GM13977 (cell line): Measurements from ENCODE around the gene FLVCR2.

Experiments used
- DNase-seq: peaks from one replicate; pipeline ENCODE4 v3.0.0; 2012; ENCODE audit warnings: low spot score
- CTCF ChIP-seq: IDR thresholded peaks from 2 replicates; pipeline ENCODE4 v1.5.1; 2012; ENCODE audit warnings: mild to moderate bottlenecking, control low read depth; ENCODE audit not compliant: insufficient read depth; ENCODE audit errors: extremely low read depth, missing control alignments
- in situ Hi-C: fragments of 300-500 bp; cut with MboI; formaldehyde crosslinking; loops from one replicate; pipeline ENCODE4 v1.12.0; 2022; ENCODE audit warnings: low sequenced_read_pairs, low pct_unique_long_range_greater_than_20kb, mixed read lengths, inconsistent platforms; ENCODE audit not compliant: unreplicated experiment

FLVCR2 gene

GRCh38 chr14:75631453-75631831, 53.0 kb downstream of the FLVCR2 start:
- no peak for TF ChIP-seq CTCF
- in situ Hi-C loops, result no loop called here
- DNase-seq, result no peak

- TF ChIP-seq CTCF, result no peak
These were observed 56.4 kb downstream of the FLVCR2 start for GRCh38 chr14:75634848-75635247.

GRCh38 chr14:75636100-75636692, 57.8 kb downstream of the FLVCR2 start:
- no peak for DNase-seq
- in situ Hi-C loops, result no loop called here

More at GRCh38 chr14:75634848-75635247, 56.4 kb downstream of the FLVCR2 start:
- DNase-seq, result no peak
- in situ Hi-C loops, result no loop called here

DNA sequence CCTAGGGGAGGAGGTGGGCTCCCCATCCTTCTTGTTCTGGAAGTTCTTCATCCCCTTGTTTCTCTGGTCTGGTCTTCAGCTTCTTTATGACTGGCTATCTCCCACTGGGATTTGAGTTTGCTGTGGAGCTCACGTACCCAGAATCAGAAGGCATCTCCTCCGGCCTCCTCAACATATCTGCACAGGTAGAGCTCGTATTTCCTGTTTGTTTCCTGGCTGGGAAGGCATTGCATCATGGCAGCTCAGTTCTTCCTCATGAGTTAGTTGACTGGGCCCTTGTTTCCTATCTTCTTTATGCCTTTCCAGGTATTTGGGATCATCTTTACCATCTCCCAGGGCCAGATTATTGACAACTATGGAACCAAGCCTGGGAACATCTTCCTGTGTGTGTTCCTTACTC, 62.5 kb downstream of the FLVCR2 start:
- in situ Hi-C loops, result no loop called here
- TF ChIP-seq CTCF, result no peak

More at GRCh38 chr14:75636100-75636692, 57.8 kb downstream of the FLVCR2 start:
- TF ChIP-seq CTCF, result no peak

DNA sequence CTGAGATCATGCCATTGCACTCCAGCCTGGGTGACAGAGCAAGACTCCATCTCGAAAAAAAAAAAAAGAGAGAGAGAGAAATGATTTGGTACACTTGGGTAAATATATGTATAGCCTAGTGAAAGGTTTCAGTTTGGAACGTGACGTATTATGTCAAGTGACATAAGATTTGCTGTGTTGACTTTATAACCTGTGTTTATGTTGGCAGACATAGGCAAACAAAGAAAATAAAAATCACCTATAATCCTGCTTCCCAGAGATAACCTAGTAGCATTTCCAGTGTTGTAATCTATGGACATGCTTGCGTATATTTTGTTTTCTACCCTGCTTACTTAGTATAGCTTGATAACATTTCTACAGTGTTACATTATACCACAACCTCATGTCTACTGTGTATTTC, 65.6 kb downstream of the FLVCR2 start:
- in situ Hi-C loops, result no loop called here
- no peak for DNase-seq
- TF ChIP-seq CTCF, result no peak

More for the DNA sequence above, 62.5 kb downstream of the FLVCR2 start:
- DNase-seq, result no peak

- TF ChIP-seq CTCF, result no peak
- no peak for DNase-seq
- in situ Hi-C loops, result loop anchor here (5.0 kb wide), 1 partner anchor 68 kb away; the partner anchor contains the start of gene FLVCR2
These were observed 66.6 kb downstream of the FLVCR2 start for GRCh38 chr14:75645056-75645455.

DNA sequence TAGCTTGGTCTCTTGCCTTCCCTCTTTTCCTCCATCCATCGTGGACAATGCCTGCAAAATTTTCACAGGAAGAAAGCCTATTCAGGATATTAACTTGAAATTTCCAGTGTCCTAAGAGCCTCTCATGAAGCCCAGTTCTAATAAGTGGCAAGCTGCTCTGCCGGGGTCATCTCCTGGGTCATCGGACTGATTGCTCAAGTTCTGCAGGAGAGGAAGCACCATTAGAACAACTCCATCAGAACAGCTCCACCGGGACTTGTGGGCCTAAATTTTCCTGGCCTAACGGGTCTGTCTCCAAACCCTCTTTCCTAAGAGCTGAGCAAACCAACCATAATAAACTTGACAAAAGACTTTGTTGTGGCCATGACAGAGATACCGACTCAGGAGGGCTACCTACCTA, 68.3 kb downstream of the FLVCR2 start:
- in situ Hi-C loops, result loop anchor here (5.0 kb wide), 1 partner anchor 69 kb away; the partner anchor contains the start of gene FLVCR2
- DNase-seq, result no peak

More for the DNA sequence above, 68.3 kb downstream of the FLVCR2 start:
- no peak for TF ChIP-seq CTCF
